IPS-15b (cell line): Measurements from ENCODE around the gene STUB1.

Experiments
- H3K27me3 ChIP-seq: one replicate; pipeline ENCODE4 v1.6.1; 2013; ENCODE audit warnings: low read length; ENCODE audit not compliant: control insufficient read depth, insufficient read depth
- H3K36me3 ChIP-seq: one replicate; pipeline ENCODE4 v1.6.1; 2013; ENCODE audit warnings: low read length; ENCODE audit not compliant: control insufficient read depth, insufficient read depth
- H3K4me1 ChIP-seq: one replicate; pipeline ENCODE4 v1.6.1; 2013; ENCODE audit warnings: mild to moderate bottlenecking, low read length; ENCODE audit not compliant: control insufficient read depth, insufficient read depth
- H3K4me3 ChIP-seq: one replicate; pipeline ENCODE4 v1.5.1; 2013; ENCODE audit warnings: low read depth, low read length
- H3K9ac ChIP-seq: one replicate; pipeline ENCODE4 v1.6.1; 2013; ENCODE audit warnings: low read depth, mild to moderate bottlenecking, low read length
- H3K9me3 ChIP-seq: one replicate; pipeline ENCODE4 v1.6.1; 2013; ENCODE audit warnings: mild to moderate bottlenecking, low read length; ENCODE audit not compliant: control insufficient read depth, insufficient read depth

STUB1 gene

DNA sequence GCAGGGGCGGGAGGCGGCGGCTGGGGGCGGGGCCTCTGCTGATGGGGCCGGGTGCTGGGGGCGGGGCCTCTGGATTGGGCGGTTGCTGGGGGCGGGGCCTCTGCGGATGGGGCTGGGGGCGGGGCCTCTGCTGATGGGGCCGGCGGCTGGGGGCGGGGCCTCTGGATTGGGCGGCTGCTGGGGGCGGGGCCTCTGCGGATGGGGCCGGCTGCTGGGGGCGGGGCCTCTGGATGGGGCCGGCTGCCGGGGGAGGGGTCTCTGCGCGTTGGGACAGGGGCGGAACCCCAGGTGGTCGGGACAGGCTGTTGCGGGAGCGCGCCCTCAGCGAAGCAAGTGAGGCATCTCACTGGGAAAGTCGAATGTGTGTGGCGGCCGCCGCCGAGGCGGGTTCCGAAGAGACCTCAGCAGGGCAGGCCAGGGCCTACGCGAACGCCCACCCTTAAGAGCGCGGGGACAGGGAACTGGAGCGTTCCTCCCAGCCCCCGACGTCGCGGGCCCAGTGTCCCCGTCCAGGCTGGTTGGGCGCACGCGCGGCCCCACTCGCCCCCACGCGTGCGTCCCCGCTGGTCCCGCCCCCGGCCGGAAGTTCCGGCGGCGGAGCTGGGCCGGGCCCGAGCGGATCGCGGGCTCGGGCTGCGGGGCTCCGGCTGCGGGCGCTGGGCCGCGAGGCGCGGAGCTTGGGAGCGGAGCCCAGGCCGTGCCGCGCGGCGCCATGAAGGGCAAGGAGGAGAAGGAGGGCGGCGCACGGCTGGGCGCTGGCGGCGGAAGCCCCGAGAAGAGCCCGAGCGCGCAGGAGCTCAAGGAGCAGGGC is at the start of gene STUB1:
Gene STUB1 (plus strand): TSS at position 597 of the 811 bp plus-strand sequence. CDS start 116 bp downstream, at position 713.
- Histone ChIP-seq H3K9ac (peak within 1 kb of the TSS; percentile 83), H3K9me3 (no peaks in the 10 kb centered on the region), H3K4me1 (peaks cover 3% of the 10 kb centered on the region), H3K36me3 (peaks cover 23% of the 10 kb centered on the region), H3K4me3 (peak within 1 kb of the TSS; percentile 73), H3K27me3 (no peaks in the 10 kb centered on the region)

DNA sequence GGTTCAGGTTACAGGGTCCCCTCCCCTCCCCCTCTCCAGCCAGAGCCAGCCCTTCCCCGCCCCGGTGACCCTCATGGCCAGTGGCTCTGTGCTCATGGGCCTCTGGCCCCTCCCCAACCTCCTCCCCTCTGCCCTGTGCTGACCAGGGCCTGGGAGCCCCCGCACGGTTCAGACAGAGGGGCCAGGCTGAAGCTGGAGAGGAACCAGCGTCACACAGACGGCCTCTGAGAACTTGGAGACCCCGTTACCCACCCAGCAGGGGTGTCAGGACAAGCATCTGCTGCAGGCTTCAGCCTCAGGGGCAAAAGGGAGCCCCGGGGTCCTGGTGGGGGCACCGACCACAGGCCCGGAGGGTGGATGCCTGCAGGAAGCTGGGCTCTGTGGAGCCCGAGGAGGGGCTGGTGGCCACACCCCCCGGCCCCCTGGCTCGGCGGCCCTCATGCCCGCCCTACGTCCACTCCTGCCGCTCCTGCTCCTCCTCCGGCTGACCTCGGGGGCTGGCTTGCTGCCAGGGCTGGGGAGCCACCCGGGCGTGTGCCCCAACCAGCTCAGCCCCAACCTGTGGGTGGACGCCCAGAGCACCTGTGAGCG is 49.3 kb upstream of the STUB1 start, which contains the start of gene WFIKKN1:
Gene WFIKKN1 (plus strand): TSS at position 171 of the 591 bp plus-strand sequence. CDS start 269 bp downstream, at position 440.
- Histone ChIP-seq H3K27me3 (no peaks in the 10 kb centered on the region), H3K4me1 (peaks cover 4% of the 10 kb centered on the region)

DNA sequence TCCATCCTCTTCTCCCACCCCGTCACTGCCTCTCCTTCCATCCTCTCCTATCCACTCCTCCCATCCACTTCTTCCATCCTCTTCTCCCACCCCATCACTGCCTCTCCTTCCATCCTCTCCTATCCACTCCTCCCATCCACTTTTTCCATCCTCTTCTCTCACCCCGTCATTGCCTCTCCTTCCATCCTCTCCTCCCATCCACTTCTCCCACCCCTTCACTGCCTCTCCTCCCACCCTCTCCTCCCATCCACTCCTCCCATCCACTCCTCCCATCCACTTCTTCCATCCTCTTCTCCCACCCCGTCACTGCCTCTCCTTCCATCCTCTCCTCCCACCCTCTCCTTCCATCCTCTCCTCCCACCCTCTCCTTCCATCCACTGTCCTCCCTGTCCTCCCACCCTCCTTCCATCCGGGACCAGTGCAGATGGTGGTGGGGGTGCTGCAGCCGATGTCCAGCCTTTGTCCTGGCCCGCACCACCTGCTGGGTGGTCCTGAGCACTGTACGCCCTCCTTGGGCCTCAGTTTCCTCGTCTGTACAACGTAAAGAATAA is 48.3 kb upstream of the STUB1 start:
- Histone ChIP-seq H3K36me3 (peaks cover 15% of the 10 kb centered on the region), H3K9ac (no peak overlapping the region), H3K4me1 (peaks cover 4% of the 10 kb centered on the region), H3K9me3 (no peaks in the 10 kb centered on the region), H3K4me3 (no peak overlapping the region), H3K27me3 (no peaks in the 10 kb centered on the region)

More for the DNA sequence above, 49.3 kb upstream of the STUB1 start, which contains the start of gene WFIKKN1:
- Histone ChIP-seq H3K9me3 (no peaks in the 10 kb centered on the region), H3K36me3 (peaks cover 18% of the 10 kb centered on the region), H3K4me3 (peak within 1 kb of the TSS; percentile 32), H3K9ac (peak within 1 kb of the TSS; percentile 47)

DNA sequence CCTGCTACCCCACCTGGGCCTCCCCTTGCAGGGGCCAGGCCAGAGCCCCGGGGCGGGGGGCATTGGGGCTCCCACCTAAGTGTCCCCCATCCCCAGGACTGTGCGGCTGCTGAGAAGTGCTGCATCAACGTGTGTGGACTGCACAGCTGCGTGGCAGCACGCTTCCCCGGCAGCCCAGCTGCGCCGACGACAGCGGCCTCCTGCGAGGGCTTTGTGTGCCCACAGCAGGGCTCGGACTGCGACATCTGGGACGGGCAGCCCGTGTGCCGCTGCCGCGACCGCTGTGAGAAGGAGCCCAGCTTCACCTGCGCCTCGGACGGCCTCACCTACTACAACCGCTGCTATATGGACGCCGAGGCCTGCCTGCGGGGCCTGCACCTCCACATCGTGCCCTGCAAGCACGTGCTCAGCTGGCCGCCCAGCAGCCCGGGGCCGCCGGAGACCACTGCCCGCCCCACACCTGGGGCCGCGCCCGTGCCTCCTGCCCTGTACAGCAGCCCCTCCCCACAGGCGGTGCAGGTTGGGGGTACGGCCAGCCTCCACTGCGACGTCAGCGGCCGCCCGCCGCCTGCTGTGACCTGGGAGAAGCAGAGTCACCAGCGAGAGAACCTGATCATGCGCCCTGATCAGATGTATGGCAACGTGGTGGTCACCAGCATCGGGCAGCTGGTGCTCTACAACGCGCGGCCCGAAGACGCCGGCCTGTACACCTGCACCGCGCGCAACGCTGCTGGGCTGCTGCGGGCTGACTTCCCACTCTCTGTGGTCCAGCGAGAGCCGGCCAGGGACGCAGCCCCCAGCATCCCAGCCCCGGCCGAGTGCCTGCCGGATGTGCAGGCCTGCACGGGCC is 47.5 kb upstream of the STUB1 start:
- H3K9me3 ChIP-seq: no peaks in the 10 kb centered on the region
- H3K27me3 ChIP-seq: no peaks in the 10 kb centered on the region
- peaks cover 7% of the 10 kb centered on the region for H3K4me1 ChIP-seq
- H3K9ac ChIP-seq: no peak overlapping the region
- peaks cover 15% of the 10 kb centered on the region for H3K36me3 ChIP-seq
- H3K4me3 ChIP-seq: no peak overlapping the region

DNA sequence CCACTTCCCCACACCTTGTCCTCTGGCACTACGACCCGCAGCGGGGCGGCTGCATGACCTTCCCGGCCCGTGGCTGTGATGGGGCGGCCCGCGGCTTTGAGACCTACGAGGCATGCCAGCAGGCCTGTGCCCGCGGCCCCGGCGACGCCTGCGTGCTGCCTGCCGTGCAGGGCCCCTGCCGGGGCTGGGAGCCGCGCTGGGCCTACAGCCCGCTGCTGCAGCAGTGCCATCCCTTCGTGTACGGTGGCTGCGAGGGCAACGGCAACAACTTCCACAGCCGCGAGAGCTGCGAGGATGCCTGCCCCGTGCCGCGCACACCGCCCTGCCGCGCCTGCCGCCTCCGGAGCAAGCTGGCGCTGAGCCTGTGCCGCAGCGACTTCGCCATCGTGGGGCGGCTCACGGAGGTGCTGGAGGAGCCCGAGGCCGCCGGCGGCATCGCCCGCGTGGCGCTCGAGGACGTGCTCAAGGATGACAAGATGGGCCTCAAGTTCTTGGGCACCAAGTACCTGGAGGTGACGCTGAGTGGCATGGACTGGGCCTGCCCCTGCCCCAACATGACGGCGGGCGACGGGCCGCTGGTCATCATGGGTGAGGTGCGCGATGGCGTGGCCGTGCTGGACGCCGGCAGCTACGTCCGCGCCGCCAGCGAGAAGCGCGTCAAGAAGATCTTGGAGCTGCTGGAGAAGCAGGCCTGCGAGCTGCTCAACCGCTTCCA is 46.7 kb upstream of the STUB1 start:
- peaks cover 12% of the 10 kb centered on the region for H3K36me3 ChIP-seq
- no peak overlapping the region for H3K4me3 ChIP-seq
- H3K4me1 ChIP-seq: peaks cover 7% of the 10 kb centered on the region
- no peak overlapping the region for H3K9ac ChIP-seq
- no peaks in the 10 kb centered on the region for H3K27me3 ChIP-seq
- H3K9me3 ChIP-seq: no peaks in the 10 kb centered on the region

DNA sequence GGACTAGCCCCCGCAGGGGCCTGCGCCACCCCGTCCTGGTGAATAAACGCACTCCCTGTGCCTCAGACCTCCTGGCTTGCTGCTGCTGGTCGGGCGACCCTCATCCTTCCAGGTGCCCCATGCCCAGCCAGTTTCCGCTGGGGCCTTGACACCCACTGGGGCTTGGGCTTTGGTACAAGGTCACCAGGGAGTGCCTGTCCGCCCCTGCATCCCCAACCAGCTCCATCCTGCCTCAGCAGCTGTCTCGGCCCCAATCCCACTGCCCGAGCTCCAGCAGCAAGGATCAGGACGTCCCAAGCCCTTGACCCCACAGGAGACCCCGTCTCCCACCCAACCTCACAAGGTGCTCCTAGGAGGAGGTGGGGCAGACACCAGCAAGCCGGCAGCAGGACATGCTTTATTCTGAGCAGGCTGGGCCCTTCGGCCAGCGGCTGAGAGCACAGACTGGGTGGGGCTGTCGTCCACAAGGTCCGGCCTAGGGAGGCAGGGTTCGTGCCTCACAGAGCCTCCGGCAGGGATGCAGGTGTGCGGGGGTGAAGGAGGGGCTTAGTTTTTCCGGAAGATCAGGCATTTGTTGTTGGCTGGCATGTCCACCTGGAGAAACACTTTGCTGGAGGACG is 46.0 kb upstream of the STUB1 start:
- Histone ChIP-seq H3K36me3 (peaks cover 12% of the 10 kb centered on the region), H3K4me1 (peaks cover 9% of the 10 kb centered on the region), H3K27me3 (no peaks in the 10 kb centered on the region), H3K9ac (no peak overlapping the region), H3K4me3 (no peak overlapping the region), H3K9me3 (no peaks in the 10 kb centered on the region)

DNA sequence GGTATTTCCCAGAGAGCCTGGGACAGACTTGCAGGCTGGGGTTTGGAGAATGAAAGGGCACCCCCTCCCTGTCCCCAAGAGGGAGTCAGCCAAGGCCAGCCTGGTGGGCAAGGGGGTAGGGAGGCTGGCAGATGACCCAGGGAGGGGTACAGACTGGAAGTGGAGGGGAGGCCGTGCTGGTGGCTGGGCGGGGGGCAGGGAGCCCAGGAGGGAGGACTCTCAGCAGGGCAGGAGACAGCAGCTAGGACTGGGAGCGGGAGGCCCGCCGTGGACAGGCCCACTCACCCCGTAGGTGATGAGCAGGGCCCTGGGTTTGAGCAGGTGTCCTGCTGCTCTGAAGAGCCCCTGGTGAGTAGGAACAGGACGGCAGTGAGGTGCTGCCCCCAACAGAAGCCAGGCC is 45.2 kb upstream of the STUB1 start:
- no peaks in the 10 kb centered on the region for H3K27me3 ChIP-seq
- no peaks in the 10 kb centered on the region for H3K9me3 ChIP-seq
- no peak overlapping the region for H3K4me3 ChIP-seq
- peaks cover 12% of the 10 kb centered on the region for H3K36me3 ChIP-seq
- H3K4me1 ChIP-seq: peaks cover 7% of the 10 kb centered on the region
- H3K9ac ChIP-seq: no peak overlapping the region

DNA sequence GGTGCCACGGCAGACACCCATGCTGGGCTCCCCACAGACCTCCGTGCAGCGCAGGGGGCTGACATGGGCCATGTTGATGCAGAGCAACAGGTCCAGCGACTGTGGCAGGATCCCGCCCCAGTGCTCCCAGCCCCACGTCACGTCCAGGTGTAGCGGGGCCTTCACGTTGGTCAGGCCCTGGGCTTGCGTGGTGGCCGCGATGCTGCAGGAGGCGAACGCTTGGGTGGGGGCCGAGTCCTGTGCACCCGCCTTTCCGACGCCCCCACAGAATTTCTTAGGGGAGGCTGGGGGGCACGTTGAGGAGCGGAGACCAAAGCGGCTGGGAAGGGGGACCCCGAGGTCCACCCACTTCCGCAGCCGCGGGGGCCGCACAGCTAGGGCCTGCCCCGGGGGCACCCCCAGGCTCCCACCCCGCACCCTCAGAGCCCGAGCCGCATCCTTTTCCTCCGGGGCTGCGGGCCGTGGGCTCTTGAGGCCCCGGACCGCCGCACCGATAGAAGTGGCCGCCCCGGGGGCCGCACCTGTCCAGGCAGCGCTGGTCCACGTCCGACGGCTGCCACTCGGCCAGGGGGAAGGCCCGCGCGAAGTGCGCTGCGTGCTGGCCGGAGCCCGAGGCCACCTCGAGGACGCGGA is 44.5 kb upstream of the STUB1 start:
- Histone ChIP-seq H3K4me1 (peaks cover 5% of the 10 kb centered on the region), H3K36me3 (peaks cover 12% of the 10 kb centered on the region)

DNA sequence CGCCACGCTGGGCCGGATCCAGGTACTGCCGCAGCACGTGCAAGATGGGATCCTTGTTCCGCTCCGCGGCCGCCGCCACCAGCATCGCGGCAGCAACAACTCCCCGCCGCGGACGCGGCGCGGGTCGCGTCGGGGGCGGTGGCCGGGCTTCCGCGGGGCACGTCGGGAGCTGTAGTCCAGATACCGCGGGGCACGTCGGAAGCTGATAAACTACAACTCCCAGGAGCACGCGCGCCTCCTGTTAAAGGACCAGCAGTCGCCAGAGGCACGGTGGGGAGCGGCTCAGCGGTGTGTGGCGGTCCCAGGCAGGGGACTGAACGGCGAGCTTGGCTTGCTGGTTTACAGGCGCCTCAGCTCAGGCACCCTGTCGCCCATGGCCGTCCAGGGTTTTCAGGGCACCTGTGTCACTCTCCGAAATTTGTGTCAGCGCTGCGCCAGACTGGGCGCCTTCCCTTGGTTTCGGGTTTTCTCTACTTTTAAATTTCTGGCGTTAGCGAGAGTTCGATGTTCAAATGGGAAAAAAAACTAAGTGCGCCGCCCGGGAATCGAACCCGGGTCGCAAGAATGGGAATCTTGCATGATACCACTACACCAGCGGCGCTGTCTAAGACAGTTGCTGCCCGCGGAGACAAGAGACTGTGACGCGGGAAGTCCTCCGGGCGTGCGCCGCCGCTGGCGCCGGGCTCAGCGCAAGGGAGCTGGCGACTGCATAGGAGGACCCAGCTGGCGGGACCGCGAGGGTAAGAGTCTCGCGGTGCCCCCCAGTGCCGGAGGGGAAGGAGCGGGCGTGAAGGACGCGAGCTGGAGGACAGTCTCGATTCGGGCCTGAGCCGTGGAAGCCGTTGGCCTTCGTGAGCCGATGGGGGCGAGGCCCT is 43.8 kb upstream of the STUB1 start, which contains the start of gene METTL26:
Gene METTL26 (minus strand): TSS at position 100 of the 875 bp plus-strand sequence. CDS start 15 bp downstream, at position 85.
- Histone ChIP-seq H3K9ac (peak within 1 kb of the TSS; percentile 47), H3K27me3 (no peaks in the 10 kb centered on the region), H3K4me3 (peak within 1 kb of the TSS; percentile 91), H3K36me3 (peaks cover 12% of the 10 kb centered on the region), H3K9me3 (no peaks in the 10 kb centered on the region), H3K4me1 (peaks cover 5% of the 10 kb centered on the region)

More for the DNA sequence above, 44.5 kb upstream of the STUB1 start:
- Histone ChIP-seq H3K9me3 (no peaks in the 10 kb centered on the region), H3K9ac (no peak overlapping the region), H3K27me3 (no peaks in the 10 kb centered on the region), H3K4me3 (peak overlapping the region; percentile 91)
